ENCODE results near the gene METAP1D. TPM values are rescaled to one million over a fixed set of nuclear protein-coding genes. Genes with fewer than 3 reads are reported as not detected.

METAP1D gene
- total RNA-seq, 1 experiment from 2014 or later, result 8.6 TPM

DNA sequence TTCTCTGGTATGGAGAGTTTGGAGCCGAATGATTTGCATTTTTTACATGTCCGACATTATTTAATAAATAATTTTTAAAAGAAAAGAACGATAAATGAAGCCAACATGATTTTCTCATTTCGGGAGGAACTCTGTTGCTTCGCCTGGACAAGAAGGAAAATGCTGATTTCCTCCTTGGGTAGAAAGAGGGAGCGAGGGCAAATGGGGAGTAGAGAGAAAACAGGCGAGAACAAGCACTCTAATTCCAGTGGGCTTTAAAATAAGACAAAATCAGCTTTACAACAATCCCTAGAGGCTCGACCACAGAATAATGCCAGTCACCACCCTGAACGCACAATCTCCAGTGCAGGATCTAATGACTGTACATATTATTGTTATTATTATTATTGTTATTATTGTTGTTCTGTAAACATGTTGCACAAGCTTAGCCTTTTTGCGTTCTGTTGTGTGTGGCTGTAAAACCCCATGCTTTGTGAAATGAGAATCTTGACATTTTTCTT, 89.3 kb downstream of the METAP1D start:
- H3K4me3 ChIP-seq (ENCODE audit: low read depth in 2 of 2, low read length in 2 of 2), result no peak overlapping the region
- H3K36me3 ChIP-seq (ENCODE audit: control insufficient read depth, insufficient read depth, low read length), result no peaks in the 10 kb centered on the region
- H3K9me3 ChIP-seq (ENCODE audit: control insufficient read depth, insufficient read depth, low read depth, low read length), result no peaks in the 10 kb centered on the region
- intact Hi-C loops (cut with micrococcal nuclease; ENCODE audit: unreplicated experiment), result no loop called here
- no peak overlapping the region; the same call in 1 of the 2 replicates for H3K27ac ChIP-seq (ENCODE audit: low read length)
- no peaks in the 10 kb centered on the region for H3K27me3 ChIP-seq (ENCODE audit: control insufficient read depth, insufficient read depth, low read length)
- CTCF ChIA-PET, result no interaction called here
- ATAC-seq (no peak), DNase-seq (ENCODE audit: low read depth, low spot score) (no peak)
- POLR2A ChIA-PET, result interaction anchor here (0.9 kb wide), 1 partner anchor 31 kb away, joined by 3 read pairs; no protein-coding TSS in a partner anchor
- TSS peak; percentile 82 for BruUV-seq (replicated peaks)
- H3K4me1 ChIP-seq (ENCODE audit: control insufficient read depth, insufficient read depth, low read length), result no peaks in the 10 kb centered on the region; the same call in 1 of the 2 replicates
- TF ChIP-seq, protein P1, sequence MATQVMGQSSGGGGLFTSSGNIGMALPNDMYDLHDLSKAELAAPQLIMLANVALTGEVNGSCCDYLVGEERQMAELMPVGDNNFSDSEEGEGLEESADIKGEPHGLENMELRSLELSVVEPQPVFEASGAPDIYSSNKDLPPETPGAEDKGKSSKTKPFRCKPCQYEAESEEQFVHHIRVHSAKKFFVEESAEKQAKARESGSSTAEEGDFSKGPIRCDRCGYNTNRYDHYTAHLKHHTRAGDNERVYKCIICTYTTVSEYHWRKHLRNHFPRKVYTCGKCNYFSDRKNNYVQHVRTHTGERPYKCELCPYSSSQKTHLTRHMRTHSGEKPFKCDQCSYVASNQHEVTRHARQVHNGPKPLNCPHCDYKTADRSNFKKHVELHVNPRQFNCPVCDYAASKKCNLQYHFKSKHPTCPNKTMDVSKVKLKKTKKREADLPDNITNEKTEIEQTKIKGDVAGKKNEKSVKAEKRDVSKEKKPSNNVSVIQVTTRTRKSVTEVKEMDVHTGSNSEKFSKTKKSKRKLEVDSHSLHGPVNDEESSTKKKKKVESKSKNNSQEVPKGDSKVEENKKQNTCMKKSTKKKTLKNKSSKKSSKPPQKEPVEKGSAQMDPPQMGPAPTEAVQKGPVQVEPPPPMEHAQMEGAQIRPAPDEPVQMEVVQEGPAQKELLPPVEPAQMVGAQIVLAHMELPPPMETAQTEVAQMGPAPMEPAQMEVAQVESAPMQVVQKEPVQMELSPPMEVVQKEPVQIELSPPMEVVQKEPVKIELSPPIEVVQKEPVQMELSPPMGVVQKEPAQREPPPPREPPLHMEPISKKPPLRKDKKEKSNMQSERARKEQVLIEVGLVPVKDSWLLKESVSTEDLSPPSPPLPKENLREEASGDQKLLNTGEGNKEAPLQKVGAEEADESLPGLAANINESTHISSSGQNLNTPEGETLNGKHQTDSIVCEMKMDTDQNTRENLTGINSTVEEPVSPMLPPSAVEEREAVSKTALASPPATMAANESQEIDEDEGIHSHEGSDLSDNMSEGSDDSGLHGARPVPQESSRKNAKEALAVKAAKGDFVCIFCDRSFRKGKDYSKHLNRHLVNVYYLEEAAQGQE (IDR thresholded peaks at IDR 0.05; ENCODE audit: insufficient read depth in 1 of 2, low read depth in 2 of 2, low read length in 1 of 2), result no peak
- TF ChIP-seq SIN3A (IDR thresholded peaks at IDR 0.05; ENCODE audit: borderline replicate concordance, insufficient read depth, low read depth, low read length), result no peak
- TF ChIP-seq, protein P2, sequence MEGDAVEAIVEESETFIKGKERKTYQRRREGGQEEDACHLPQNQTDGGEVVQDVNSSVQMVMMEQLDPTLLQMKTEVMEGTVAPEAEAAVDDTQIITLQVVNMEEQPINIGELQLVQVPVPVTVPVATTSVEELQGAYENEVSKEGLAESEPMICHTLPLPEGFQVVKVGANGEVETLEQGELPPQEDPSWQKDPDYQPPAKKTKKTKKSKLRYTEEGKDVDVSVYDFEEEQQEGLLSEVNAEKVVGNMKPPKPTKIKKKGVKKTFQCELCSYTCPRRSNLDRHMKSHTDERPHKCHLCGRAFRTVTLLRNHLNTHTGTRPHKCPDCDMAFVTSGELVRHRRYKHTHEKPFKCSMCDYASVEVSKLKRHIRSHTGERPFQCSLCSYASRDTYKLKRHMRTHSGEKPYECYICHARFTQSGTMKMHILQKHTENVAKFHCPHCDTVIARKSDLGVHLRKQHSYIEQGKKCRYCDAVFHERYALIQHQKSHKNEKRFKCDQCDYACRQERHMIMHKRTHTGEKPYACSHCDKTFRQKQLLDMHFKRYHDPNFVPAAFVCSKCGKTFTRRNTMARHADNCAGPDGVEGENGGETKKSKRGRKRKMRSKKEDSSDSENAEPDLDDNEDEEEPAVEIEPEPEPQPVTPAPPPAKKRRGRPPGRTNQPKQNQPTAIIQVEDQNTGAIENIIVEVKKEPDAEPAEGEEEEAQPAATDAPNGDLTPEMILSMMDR (IDR thresholded peaks at IDR 0.05), result no peak
- no peak for TF ChIP-seq TCF7L2 (IDR thresholded peaks at IDR 0.05; ENCODE audit: low read depth, low read length)
- no peak for TF ChIP-seq POLR2AphosphoS5 (IDR thresholded peaks at IDR 0.05; ENCODE audit: low read depth, low read length)
- in situ Hi-C loops (cut with HindIII; ENCODE audit: low pct_unique_long_range_greater_than_20kb, low sequenced_read_pairs), result no loop called here

DNA sequence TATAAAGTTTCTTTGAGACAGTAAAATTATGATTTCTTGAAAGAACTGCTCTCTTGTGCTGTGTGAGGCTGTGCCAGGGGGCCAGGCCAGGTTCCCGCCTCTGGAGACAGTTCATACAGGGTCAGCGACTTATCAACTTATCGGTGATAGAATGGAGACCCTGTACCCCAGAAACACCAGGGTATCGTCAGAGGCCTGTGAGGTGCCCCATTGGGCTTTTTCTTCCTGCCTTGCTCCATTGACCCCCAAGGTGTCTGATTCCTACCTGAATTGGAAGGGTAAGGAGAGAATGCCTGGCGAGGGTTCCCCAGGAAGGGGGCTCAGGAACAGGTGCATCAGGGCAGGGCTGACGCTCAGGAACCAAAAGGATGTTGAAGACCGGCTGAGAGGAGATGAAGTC, 89.9 kb downstream of the METAP1D start:
- Histone ChIP-seq H3K27me3 (ENCODE audit: control insufficient read depth, insufficient read depth, low read length) (no peaks in the 10 kb centered on the region; the same call in 1 of the 2 replicates), H3K4me1 (ENCODE audit: control insufficient read depth, insufficient read depth, low read length) (no peaks in the 10 kb centered on the region; the same call in 1 of the 2 replicates), H3K4me3 (ENCODE audit: low read depth in 2 of 2, low read length in 2 of 2) (no peak overlapping the region), H3K36me3 (ENCODE audit: control insufficient read depth, insufficient read depth, low read length) (no peaks in the 10 kb centered on the region), H3K9me3 (ENCODE audit: control insufficient read depth, insufficient read depth, low read depth, low read length) (no peaks in the 10 kb centered on the region), H3K27ac (ENCODE audit: low read length) (no peak overlapping the region)
- ChIA-PET CTCF (no interaction called here), POLR2A (no interaction called here)
- in situ Hi-C loops (cut with HindIII; ENCODE audit: low pct_unique_long_range_greater_than_20kb, low sequenced_read_pairs) (no loop called here), intact Hi-C loops (cut with micrococcal nuclease; ENCODE audit: unreplicated experiment) (no loop called here)
- ATAC-seq, result no peak
- no TSS peak for BruUV-seq (replicated peaks)
- no peak for TF ChIP-seq SIN3A (IDR thresholded peaks at IDR 0.05; ENCODE audit: borderline replicate concordance, insufficient read depth, low read depth, low read length)
- TF ChIP-seq, protein P1 (IDR thresholded peaks at IDR 0.05; ENCODE audit: insufficient read depth in 1 of 2, low read depth in 2 of 2, low read length in 1 of 2), result no peak
- TF ChIP-seq, protein P2 (IDR thresholded peaks at IDR 0.05), result no peak
- no peak for TF ChIP-seq POLR2AphosphoS5 (IDR thresholded peaks at IDR 0.05; ENCODE audit: low read depth, low read length)
- no peak for TF ChIP-seq TCF7L2 (IDR thresholded peaks at IDR 0.05; ENCODE audit: low read depth, low read length)
- DNase-seq (ENCODE audit: low read depth, low spot score), result no peak

Measured in Panc1 (cell line).